ENCODE measurements around the gene CRYBB1.
"Not testable (repeated sequence)": the region's sequence is repeated elsewhere in the genome, so short reads cannot be mapped to it uniquely, and the experiment has no call there.

The CRYBB1 gene

GRCh38 chr22:26635117-26635516, 17.3 kb upstream of the CRYBB1 start:
- DNase-seq: no peak

GRCh38 chr22:26634189-26634588, 16.4 kb upstream of the CRYBB1 start:
- DNase-seq: no peak

GRCh38 chr22:26632422-26633155, 14.8 kb upstream of the CRYBB1 start:
- no peak for DNase-seq

GRCh38 chr22:26631282-26631681, 13.5 kb upstream of the CRYBB1 start:
- no peak for DNase-seq

GRCh38 chr22:26629988-26630761, 12.3 kb upstream of the CRYBB1 start:
- DNase-seq: no peak

GRCh38 chr22:26624803-26625202, 7.0 kb upstream of the CRYBB1 start:
- no peak for DNase-seq

GRCh38 chr22:26623984-26624383, 6.2 kb upstream of the CRYBB1 start:
- DNase-seq: no peak

GRCh38 chr22:26621663-26622062, 3.8 kb upstream of the CRYBB1 start, which contains the start of gene CRYBA4:
CRYBA4 (plus strand) TSS chr22:26621963; CDS start chr22:26622597, 634 bp downstream.
- no peak for DNase-seq

GRCh38 chr22:26620197-26620596, 2.4 kb upstream of the CRYBB1 start:
- no peak for DNase-seq

- no peak for DNase-seq
These were observed 1.7 kb upstream of the CRYBB1 start for GRCh38 chr22:26619510-26619909.

GRCh38 chr22:26618455-26618854, 628 bp upstream of the CRYBB1 start:
- DNase-seq: no peak

- DNase-seq: no peak
These were observed 1.2 kb downstream of the CRYBB1 start for GRCh38 chr22:26616650-26617049.

GRCh38 chr22:26615830-26616435, 1.9 kb downstream of the CRYBB1 start:
- DNase-seq: no peak

- DNase-seq: no peak
These were observed 2.7 kb downstream of the CRYBB1 start for GRCh38 chr22:26615149-26615548.

GRCh38 chr22:26614322-26614721, 3.5 kb downstream of the CRYBB1 start:
- DNase-seq: no peak

GRCh38 chr22:26613753-26614152, 4.1 kb downstream of the CRYBB1 start:
- DNase-seq: not testable (repeated sequence)

GRCh38 chr22:26612652-26613051, 5.2 kb downstream of the CRYBB1 start:
- no peak for DNase-seq

GRCh38 chr22:26610996-26611395, 6.8 kb downstream of the CRYBB1 start:
- DNase-seq: no peak

GRCh38 chr22:26610072-26610958, 7.5 kb downstream of the CRYBB1 start:
- DNase-seq: peak; percentile 24

- no peak for DNase-seq
These were observed 8.5 kb downstream of the CRYBB1 start for GRCh38 chr22:26609287-26609686.

GRCh38 chr22:26608129-26608528, 9.7 kb downstream of the CRYBB1 start:
- DNase-seq: no peak

GRCh38 chr22:26606611-26607010, 11.2 kb downstream of the CRYBB1 start:
- no peak for DNase-seq

GRCh38 chr22:26604368-26604767, 13.5 kb downstream of the CRYBB1 start:
- DNase-seq: no peak

All from activated CD8-positive, alpha-beta memory T cell treated with anti-CD3 and anti-CD28 coated beads, Interleukin-2, amount 50 U/mL, for 4 hours (primary cell).